Activated T-cell treated with anti-CD3 and anti-CD28 coated beads, Interleukin-2, amount 50 U/mL, for 4 hours (primary cell): ENCODE data around the gene LRCH3. TPM values are rescaled to one million over a fixed set of nuclear protein-coding genes. Genes with fewer than 3 reads are reported as not detected.
"Not testable (repeated sequence)": the region's sequence is repeated elsewhere in the genome, so short reads cannot be mapped to it uniquely, and the experiment has no call there.

Experiments
- ATAC-seq, 2 donors: fragments of 200-7000 bp; cut with Tn5 transposase; one replicate each; pipeline ENCODE4 v1.10.0; 2021
- DNase-seq: peaks from one replicate; pipeline ENCODE4 v3.0.0-alpha.2; 2020
- H3K27me3 Mint-ChIP-seq: one replicate; pipeline ENCODE4 v1.8.0; 2021; ENCODE audit warnings: low read depth, mixed read lengths
- H3K36me3 Mint-ChIP-seq: one replicate; pipeline ENCODE4 v1.8.0; 2022; ENCODE audit warnings: mixed read lengths; ENCODE audit not compliant: insufficient read depth
- H3K4me1 Mint-ChIP-seq: one replicate; pipeline ENCODE4 v1.8.0; 2021; ENCODE audit warnings: low read depth, mixed read lengths
- H3K4me3 Mint-ChIP-seq: one replicate; pipeline ENCODE4 v1.8.0; 2021; ENCODE audit warnings: mild to moderate bottlenecking, moderate library complexity, mixed read lengths
- H3K9me3 Mint-ChIP-seq: one replicate; pipeline ENCODE4 v1.8.0; 2021; ENCODE audit warnings: mixed read lengths
- total RNA-seq, 3 donors: library from RNA; stranded (reverse); gene quantifications; one replicate each; pipeline ENCODE4 v1.2.1, GENCODE V29; 2021

Gene LRCH3
- total RNA-seq, 3 donors from 2014 or later: 33.7 to 43.9 (median 38.5) TPM

DNA sequence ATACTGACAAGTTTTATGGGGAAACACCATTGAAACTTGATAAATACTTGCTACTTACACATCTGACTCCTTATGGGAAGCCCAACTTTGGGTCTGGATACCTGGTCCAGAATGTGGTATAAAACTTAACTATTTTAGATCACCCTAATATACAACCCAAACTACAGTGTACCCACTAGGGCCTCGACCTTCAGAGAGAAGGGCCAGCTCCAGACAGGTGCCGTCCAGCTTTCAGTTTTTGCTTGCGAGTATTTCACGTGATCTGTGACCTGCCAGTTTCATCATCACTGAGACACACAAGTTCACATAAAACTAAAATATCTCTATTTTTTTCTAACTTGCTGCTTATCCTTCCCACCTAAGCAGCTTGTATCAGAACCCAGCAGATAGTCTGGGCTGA, 99.6 kb downstream of the LRCH3 start:
- DNase-seq: no peak
- no peak for ATAC-seq
- Mint-ChIP-seq H3K27me3 (no peaks in the 10 kb centered on the region), H3K4me3 (no peak overlapping the region), H3K9me3 (no peaks in the 10 kb centered on the region), H3K4me1 (no peaks in the 10 kb centered on the region), H3K36me3 (peaks cover 8% of the 10 kb centered on the region)

DNA sequence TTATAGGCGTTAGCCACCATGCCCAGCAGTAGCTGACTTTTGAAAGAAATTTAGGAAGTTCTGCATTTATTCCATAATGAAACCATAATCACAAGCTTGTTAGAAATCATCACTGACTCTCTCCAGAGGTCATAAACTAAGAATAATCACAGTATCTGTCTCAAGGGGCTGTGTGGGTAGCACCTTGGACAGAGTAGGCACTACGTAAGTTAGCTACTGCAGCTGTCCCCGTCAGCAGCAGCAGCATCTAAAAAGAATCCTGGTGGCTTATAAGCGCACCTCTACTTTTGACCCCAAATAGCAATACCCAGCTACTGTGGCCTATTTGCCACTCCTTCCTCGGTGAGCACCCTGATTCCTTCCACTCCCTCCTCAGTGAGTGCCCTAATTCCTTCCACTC, 101.1 kb downstream of the LRCH3 start:
- peaks cover 5% of the 10 kb centered on the region for H3K36me3 Mint-ChIP-seq
- no peaks in the 10 kb centered on the region for H3K9me3 Mint-ChIP-seq
- no peaks in the 10 kb centered on the region for H3K4me1 Mint-ChIP-seq
- H3K27me3 Mint-ChIP-seq: no peaks in the 10 kb centered on the region
- no peak overlapping the region for H3K4me3 Mint-ChIP-seq
- DNase-seq (no peak), ATAC-seq (no peak)

DNA sequence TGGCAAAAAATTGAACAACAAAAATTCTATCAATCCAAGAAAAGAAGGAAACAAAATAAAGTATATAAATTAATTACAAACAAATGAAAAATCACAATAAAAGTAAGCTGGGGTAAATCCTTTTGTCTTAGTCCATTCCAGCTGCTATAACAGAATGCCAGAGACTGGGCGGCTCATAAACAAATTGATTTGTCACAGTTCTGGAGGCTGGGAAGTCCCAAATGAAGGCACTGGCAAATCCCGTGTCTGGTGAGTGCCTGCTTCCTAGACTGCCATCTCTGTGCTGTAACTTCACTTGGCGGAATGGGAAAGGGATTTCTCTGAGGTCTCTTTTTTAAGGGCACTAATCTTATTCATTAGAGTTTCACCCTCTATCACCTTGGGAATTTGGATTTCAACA, 105.4 kb downstream of the LRCH3 start:
- DNase-seq (no peak), ATAC-seq (no peak)
- no peaks in the 10 kb centered on the region for H3K4me1 Mint-ChIP-seq
- peaks cover 2% of the 10 kb centered on the region for H3K36me3 Mint-ChIP-seq
- no peaks in the 10 kb centered on the region for H3K27me3 Mint-ChIP-seq
- no peak overlapping the region for H3K4me3 Mint-ChIP-seq
- no peaks in the 10 kb centered on the region for H3K9me3 Mint-ChIP-seq

DNA sequence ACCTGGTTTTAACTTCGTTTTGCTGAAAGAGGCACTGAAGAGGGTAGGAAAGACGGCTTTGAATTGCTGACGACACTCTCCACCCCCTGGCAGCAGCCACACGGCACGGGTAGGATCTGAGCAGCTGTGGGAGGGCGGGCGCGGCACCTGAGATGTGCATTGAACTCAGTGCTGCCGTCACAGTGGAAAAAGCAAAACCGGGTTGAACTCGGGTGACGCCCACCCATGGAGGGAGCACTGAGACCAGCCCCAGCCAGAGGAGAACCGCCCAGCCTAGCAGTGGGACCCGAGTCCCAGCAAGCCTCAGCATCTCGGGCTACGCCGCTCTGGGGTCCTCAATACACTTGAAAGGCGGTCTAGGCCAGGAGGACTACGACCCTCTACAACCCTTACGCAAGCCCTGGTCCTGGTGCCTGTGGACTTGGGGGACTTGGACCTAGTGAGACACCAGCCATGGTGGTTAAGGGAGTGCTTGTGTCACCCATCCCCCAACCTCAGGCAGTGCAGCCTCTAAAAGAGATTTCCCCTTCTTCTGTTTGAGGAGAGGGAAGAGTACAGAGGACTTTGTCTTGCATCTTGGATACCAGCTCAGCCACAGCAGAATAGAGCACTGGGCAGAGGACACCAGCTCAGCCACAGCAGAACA, 108.9 kb downstream of the LRCH3 start:
- no peak for DNase-seq
- no peak for ATAC-seq
- Mint-ChIP-seq H3K36me3 (peaks cover 4% of the 10 kb centered on the region), H3K4me1 (peaks cover 2% of the 10 kb centered on the region), H3K9me3 (no peaks in the 10 kb centered on the region), H3K4me3 (no peak overlapping the region), H3K27me3 (no peaks in the 10 kb centered on the region)

DNA sequence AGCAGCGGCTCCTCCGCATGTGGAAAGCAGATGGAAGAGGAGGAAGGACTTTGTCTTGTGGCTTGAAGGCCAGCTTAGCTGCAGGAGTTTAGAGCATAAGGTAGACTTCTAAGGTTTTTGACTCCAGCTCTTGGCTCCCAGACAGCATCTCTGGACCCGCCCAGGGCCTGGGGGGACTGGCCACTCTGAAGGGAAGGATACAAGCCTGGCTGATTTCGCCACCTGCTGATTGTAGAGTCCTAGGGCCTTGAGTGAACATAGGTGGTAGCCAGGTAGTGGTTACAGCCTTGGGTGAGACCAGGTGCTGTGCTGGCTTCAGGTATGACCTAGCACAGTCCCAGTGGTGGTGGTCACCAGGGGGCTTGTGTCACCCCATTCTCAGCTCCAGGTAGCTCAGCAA, 110.6 kb downstream of the LRCH3 start:
- Mint-ChIP-seq H3K4me1 (peaks cover 13% of the 10 kb centered on the region), H3K27me3 (no peaks in the 10 kb centered on the region), H3K9me3 (no peaks in the 10 kb centered on the region), H3K36me3 (peaks cover 4% of the 10 kb centered on the region), H3K4me3 (no peak overlapping the region)
- ATAC-seq (no peak), DNase-seq (no peak)

DNA sequence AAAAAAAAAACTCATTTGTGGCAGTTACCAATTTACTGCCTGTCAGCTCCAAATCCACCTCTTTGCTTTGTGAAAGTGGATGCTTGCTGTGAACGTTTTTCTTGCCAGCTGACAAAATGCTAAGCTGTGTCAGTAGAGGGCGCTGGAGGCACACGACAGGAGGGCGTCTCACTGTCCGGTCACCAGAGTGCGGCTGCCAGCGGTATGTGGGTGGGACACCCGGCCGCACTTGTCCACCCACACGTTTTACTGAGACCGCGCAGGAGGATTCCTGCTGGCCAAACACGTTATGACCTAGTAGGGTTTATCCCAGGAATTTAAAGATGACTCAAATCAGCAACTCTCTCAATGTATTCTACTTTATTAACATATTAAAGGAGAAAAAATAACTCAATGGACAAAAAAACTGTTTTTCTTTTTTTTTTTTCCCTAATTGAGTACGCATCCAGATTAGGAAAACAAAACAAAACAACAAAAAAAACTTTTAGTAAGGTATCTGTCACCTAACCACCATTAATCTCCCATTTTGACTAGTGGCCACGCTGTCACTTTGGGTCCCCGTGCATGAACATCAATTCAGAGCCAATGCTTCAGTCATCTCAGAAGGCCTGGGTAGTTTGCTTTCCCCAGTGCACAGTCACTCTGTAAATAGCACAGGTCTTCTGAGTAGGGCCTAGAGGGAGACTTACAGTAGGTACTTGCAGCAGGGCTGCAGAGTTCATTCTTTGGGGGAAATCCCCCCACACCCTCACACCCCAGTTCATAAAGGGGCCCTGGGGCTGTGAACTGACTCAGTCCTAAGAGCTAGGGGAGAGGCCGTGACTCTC, 115.2 kb downstream of the LRCH3 start:
- Mint-ChIP-seq H3K9me3 (no peaks in the 10 kb centered on the region), H3K4me3 (peak overlapping the region; percentile 46), H3K4me1 (peaks cover 25% of the 10 kb centered on the region), H3K27me3 (no peaks in the 10 kb centered on the region), H3K36me3 (peaks cover 2% of the 10 kb centered on the region)
- ATAC-seq (peak; percentile 97 to 98), DNase-seq (peak; percentile 71)

DNA sequence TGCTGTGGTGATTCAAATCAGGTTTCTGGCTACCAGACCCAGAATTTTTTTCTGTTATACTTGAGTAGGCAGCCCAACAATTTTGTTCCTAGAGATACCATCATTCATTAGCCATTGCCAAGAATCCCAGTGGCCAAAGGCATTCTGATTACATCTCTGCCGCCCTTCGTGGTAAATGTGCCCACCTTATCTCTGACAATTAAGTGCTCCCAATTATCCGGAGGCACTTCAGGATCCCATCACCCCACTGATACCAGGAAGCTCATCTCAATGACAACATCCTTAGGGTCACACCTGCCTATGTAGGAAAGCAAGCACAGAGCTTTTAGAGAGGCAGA, 115.8 kb downstream of the LRCH3 start:
- H3K4me1 Mint-ChIP-seq: peaks cover 25% of the 10 kb centered on the region
- H3K4me3 Mint-ChIP-seq: no peak overlapping the region
- H3K36me3 Mint-ChIP-seq: peaks cover 2% of the 10 kb centered on the region
- DNase-seq (no peak), ATAC-seq (peak; percentile 1 to 26)
- no peaks in the 10 kb centered on the region for H3K9me3 Mint-ChIP-seq
- no peaks in the 10 kb centered on the region for H3K27me3 Mint-ChIP-seq

DNA sequence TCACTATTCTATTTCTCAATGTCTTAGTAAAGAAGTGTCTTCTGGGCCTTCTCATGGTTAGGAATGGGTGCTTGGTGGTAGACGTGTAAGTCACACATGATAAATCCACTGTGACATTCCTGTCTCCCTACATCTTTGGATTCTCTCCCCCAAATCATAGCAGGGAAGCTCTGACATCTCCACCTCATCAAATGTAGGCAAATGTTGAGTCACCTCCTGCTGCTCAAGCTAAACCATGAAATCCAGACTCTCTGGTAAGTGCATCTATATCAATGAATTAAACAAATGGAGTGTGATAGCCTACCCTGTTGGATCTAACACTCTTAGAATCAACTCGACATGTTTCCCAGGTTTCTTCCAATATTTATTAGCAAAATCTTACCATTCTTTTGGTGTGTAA, 116.1 kb downstream of the LRCH3 start:
- Mint-ChIP-seq H3K4me1 (peaks cover 25% of the 10 kb centered on the region), H3K36me3 (peaks cover under 1% of the 10 kb centered on the region), H3K27me3 (no peaks in the 10 kb centered on the region), H3K4me3 (no peak overlapping the region), H3K9me3 (no peaks in the 10 kb centered on the region)
- peak in 1 of 2 donors; percentile 4 for ATAC-seq
- DNase-seq: no peak

DNA sequence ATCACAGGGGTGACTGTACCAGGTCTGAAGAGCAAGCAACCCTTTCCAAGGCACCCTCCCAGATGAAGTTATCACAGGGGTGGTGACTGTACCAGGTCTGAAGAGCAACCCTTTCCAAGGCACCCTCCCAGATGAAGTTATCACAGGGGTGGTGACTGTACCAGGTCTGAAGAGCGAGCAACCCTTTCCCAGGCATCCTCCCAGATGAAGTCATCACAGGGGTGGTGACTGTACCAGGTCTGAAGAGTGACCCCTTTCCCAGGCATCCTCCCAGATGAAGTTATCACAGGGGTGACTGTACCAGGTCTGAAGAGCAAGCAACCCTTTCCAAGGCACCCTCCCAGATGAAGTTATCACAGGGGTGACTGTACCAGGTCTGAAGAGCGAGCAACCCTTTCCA, 117.5 kb downstream of the LRCH3 start:
- peaks cover 28% of the 10 kb centered on the region for H3K4me1 Mint-ChIP-seq
- H3K9me3 Mint-ChIP-seq, H3K36me3 Mint-ChIP-seq, DNase-seq, H3K27me3 Mint-ChIP-seq, H3K4me3 Mint-ChIP-seq, ATAC-seq: not testable (repeated sequence)

DNA sequence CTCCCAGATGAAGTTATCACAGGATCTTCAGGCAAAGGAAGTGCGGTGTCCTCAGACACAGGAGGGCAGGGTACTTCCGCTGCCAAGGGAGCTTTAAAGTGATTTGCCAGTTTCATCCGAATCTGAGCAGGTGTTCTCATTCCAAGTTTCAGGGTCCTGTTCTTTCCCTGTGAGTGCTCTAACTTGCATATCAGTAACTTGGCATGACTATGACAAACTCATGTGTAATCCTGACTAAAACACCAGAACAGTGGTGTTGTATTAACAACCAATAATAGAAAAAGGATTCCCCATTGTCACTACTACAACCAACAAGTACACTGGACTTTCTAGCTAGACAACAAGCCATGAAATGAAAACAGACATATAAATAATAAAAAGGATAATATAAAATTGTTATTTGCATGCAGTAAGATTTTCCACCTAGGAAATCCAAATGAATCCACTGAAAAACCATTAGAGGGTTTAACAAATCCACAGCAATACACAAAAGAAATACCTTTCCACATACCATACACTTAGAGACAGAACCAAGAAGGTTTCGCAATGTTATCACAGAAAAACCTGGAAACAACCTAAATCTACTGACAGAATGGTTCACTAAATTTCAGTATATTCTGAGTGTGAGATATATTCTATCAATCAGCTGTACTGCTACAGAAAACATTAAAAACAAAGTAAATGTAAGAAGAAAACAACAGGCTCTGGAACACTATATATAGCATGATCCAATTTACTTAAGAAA, 118.1 kb downstream of the LRCH3 start:
- no peak overlapping the region for H3K4me3 Mint-ChIP-seq
- H3K9me3 Mint-ChIP-seq: no peaks in the 10 kb centered on the region
- peaks cover 31% of the 10 kb centered on the region for H3K4me1 Mint-ChIP-seq
- no peaks in the 10 kb centered on the region for H3K27me3 Mint-ChIP-seq
- peaks cover 2% of the 10 kb centered on the region for H3K36me3 Mint-ChIP-seq
- ATAC-seq: no peak
- DNase-seq: no peak

DNA sequence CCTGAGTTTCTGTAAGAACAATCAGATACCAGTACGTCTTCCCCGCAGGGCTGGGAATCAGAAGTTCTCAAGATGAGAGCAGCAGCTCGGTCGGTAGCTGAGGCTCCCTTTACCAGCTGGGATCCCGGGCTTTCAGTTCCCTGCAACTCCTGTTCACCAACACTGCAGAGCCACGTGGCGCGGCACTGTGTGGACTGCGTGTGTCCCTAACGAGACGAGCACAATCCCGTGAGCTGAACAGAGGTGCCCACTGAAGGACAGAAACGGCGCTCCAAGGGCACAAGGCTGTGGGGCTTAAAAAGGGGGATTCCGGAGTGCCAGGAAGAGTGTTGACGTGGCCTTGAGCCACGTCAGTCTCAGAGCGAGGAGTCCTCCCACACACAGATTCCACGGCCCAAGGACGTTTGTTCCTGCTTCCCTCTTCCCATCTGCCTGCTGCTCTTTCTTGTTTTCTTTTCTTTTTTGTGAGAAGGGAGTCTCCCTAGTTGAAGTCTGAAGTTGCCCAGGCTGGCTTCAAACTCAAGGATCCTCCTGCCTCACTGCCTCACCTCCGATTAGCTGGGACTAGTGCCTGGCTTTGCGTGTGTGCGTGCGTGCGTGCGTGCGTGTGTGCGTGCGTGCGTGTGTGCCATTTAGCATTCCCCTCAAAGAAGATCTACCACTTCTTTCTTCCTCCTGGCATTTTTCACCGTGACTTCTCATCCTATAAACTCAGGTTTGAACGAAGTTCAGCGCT, 121.9 kb downstream of the LRCH3 start:
- DNase-seq (no peak), ATAC-seq (peak in 1 of 2 donors; percentile 75)
- peaks cover 6% of the 10 kb centered on the region for H3K4me1 Mint-ChIP-seq
- no peaks in the 10 kb centered on the region for H3K9me3 Mint-ChIP-seq
- H3K4me3 Mint-ChIP-seq: peak overlapping the region; percentile 75
- H3K36me3 Mint-ChIP-seq: peaks cover 4% of the 10 kb centered on the region
- H3K27me3 Mint-ChIP-seq: no peaks in the 10 kb centered on the region

DNA sequence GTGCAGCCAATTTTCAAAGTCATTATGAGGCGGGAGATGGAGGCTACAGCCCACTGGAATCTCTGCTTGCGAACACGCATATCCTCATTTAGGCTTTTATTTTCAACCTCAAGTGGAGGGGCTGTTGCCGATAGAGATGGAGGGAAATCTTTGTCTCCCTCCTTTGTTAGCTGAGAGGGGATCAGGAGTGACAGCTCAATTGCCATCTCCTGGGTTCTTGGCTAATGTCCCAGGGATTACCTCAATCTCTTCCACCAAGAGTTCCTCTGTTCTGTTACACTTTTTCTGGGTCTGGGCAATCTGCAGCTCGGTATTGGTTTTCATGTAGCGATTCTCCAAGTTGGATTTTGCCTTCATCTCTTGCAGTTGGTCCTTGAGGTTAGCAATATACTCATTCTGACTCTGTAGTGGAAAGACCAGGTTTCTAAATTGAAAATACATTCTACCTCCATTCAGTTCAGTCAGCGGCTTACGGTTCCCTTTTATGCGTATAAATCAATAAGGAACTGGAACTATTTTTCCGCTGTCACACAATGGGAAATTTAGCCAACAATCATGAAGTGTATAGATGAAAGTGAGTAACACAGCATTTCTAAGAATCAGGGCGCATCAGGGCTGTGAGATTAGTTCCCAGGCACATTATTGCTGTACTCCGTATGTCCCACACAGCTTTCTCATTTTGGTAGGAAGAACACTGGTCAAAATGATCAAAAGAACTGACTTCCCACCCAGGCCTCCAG, 122.8 kb downstream of the LRCH3 start:
- Mint-ChIP-seq H3K27me3 (no peaks in the 10 kb centered on the region), H3K36me3 (peaks cover 4% of the 10 kb centered on the region), H3K9me3 (no peaks in the 10 kb centered on the region), H3K4me3 (no peak overlapping the region), H3K4me1 (peaks cover 6% of the 10 kb centered on the region)
- ATAC-seq: peak in 1 of 2 donors; percentile 51
- DNase-seq: no peak

DNA sequence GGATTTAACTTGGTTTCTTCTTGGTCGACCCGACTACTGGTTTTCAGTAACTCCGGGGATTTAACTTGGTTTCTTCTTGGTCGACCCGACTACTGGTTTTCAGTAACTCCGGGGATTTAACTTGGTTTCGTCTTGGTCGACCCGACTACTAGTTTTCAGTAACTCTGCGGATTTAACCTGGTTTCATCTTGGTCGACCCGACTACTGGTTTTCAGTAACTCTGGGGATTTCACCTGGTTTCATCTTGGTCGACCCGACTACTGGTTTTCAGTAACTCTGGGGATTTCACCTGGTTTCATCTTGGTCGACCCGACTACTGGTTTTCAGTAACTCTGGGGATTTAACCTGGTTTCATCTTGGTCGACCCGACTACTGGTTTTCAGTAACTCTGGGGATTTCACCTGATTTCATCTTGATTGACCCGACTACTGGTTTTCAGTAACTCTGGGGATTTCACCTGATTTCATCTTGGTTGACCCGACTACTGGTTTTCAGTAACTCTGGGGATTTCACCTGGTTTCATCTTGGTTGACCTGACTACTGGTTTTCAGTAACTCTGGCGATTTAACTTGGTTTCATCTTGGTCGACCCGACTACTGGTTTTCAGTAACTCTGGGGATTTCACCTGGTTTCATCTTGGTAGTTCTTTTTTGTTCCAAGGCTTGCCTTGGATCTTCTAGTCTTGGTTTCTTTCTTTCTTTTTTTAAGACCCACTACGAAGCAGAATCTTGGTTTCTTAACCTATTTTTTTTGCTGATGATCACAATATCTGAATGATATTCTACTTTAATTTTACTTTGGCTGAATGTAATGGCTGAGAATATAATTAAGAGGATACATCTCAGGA, 130.6 kb downstream of the LRCH3 start:
- H3K4me3 Mint-ChIP-seq, H3K9me3 Mint-ChIP-seq, ATAC-seq, DNase-seq, H3K4me1 Mint-ChIP-seq, H3K27me3 Mint-ChIP-seq: not testable (repeated sequence)
- H3K36me3 Mint-ChIP-seq: peaks cover 16% of the 10 kb centered on the region
